SK-N-MC (cell line): ENCODE data around the gene SHB.

Experiments used
- DNase-seq: peaks from one replicate; pipeline ENCODE4 v3.0.0-alpha.2; 2011; ENCODE audit warnings: low read depth, low spot score
- H3K27ac ChIP-seq: fragments of 200-600 bp; sonication (generic); 2 replicates; pipeline ENCODE4 v1.5.1; 2016; ENCODE audit warnings: mixed run types
- H3K36me3 ChIP-seq: fragments of 200-600 bp; sonication (generic); 2 replicates; pipeline ENCODE4 v1.6.1; 2017; ENCODE audit warnings: antibody characterized with exemption, low read length, mixed read lengths; ENCODE audit not compliant: insufficient read depth
- H3K4me3 ChIP-seq: fragments of 200-600 bp; sonication (generic); 2 replicates; pipeline ENCODE4 v1.5.1; 2016
- H3K9ac ChIP-seq: fragments of 200-600 bp; sonication (generic); 2 replicates; pipeline ENCODE4 v1.8.0; 2017; ENCODE audit warnings: mixed run types, mixed read lengths; ENCODE audit not compliant: insufficient read length
- H3K9me3 ChIP-seq: fragments of 200-600 bp; sonication (generic); 2 replicates; pipeline ENCODE4 v1.6.1; 2017; ENCODE audit warnings: low read depth, mild to moderate bottlenecking, antibody characterized with exemption, low read length, moderate library complexity, mixed read lengths
- EZH2 ChIP-seq: fragments of 200-600 bp; sonication (generic); IDR thresholded peaks from one replicate; pipeline ENCODE4 v1.6.1; 2017; ENCODE audit warnings: antibody characterized with exemption
- FOXP2 ChIP-seq: optimal IDR thresholded peaks from 2 replicates; pipeline ENCODE3; 2011; ENCODE audit warnings: mild to moderate bottlenecking, moderate library complexity; ENCODE audit not compliant: insufficient read depth; ENCODE audit errors: extremely low read length, control extremely low read depth
- POLR2AphosphoS5 ChIP-seq: IDR thresholded peaks from 2 replicates; pipeline ENCODE4 v1.6.1; 2012; ENCODE audit warnings: mild to moderate bottlenecking, low read depth, low read length, borderline replicate concordance

The SHB gene

DNA sequence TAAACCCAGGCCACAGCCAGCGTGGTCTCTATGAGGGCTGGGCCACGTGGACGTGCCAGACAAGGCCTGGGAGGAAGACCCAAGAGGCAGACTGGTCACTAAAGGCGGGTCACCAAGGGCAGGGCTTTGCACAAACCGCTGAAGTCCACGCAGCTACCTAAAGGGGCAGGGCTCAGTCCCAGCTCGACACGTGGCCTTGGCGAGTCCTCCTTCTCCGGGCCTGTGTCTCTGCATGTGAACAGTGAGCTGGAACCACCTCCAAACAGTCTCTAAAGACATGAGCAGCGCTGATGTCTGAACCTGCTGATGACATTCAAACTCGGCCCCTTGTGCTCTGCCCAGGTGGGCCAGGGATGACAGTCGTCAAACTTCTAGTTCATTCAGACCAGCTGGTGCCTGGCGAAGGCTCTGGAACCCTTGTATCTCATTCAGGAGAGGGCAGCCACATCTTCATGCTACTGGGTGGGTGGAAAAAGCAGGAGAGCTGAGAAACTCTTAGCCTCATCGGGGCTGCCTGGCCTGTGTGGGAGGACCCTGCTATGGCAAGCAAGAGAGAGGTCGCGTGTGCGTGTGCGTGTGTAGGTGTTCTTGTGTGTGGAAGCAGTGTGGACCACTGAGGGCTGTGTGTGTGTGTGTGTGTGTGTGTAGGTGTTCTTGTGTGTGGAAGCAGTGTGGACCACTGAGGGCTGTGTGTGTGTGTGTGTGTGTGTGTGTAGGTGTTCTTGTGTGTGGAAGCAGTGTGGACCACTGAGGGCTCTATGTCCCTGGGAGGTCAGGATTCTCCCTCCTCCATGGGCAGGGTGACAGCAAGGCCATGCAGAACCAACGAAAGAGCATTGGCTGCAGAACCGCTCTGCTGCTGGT lies 151.0 kb downstream of the SHB start:
- Histone ChIP-seq H3K9me3 (no peaks in the 10 kb centered on the region), H3K36me3 (peaks cover 14% of the 10 kb centered on the region; the same call in 1 of the 2 replicates), H3K9ac (no peak overlapping the region), H3K4me3 (no peak overlapping the region), H3K27ac (no peak overlapping the region)
- no peak for DNase-seq
- TF ChIP-seq EZH2, result no peak
- no peak for TF ChIP-seq FOXP2
- TF ChIP-seq POLR2AphosphoS5, result no peak

DNA sequence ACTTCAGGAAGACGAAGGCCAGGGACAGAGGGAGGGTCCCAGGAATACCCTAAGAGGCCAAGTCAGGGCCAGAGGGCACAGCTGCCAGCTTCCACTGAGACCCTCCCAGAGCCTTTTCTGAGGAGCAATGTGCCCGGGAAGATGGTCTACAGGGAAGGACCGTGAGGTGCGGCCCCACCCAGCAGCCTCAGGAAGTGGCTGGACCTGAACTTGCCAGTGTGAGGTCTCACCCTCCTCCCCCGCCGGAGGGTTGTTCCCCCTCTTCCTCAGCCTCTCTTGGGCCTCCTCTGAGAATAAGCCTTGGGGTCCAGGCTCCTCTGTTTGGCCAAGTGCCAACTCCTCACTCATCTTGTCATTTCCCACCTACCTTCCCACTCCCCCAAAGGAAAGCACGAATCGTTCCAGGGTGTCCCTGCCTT lies 151.7 kb downstream of the SHB start:
- no peak overlapping the region for H3K9ac ChIP-seq
- no peak for DNase-seq
- H3K4me3 ChIP-seq, result no peak overlapping the region
- TF ChIP-seq EZH2 (no peak), FOXP2 (no peak)
- peaks cover 14% of the 10 kb centered on the region; the same call in 1 of the 2 replicates for H3K36me3 ChIP-seq
- no peaks in the 10 kb centered on the region for H3K9me3 ChIP-seq
- no peak overlapping the region for H3K27ac ChIP-seq

DNA sequence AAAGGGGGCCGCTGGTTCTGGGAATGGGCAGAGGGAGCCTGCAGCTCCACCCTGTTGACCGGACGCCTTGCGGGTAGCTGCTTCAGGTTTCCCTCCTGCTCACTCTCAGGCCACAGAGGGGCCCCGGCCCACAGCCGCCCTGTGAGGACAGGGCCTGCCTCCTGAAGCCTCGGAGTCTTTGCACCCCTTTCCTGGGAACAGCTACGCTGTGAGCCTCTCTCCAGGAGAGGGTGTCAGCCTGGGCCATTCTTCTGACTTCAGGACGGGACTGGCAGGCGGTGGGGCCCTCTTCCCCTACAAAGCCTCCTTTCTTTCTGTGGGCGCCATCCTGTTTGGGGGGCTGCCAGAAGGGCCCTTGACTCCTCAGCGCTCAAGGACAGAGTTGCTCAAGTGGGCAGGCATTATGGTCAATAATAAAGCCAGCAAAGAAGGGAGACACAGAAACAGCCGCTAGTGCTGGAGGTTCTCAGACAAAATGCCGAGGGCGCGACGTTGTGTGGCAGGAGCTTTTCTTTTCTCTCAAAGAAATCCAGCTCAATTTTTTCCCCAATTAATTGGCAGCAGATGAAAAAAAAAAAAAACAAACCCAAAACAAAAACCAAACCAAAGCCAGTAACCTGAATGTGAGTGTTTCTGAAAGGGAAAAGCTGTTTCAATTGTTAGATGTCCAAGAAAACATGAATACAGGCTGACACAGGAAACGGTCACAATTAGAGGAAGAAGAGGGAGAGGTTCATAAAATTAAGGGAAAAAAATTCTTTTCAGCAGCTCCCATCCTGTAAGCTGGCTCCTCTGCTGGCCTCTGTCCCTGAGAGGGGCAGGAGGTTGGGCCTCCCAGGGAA lies 152.3 kb downstream of the SHB start:
- Histone ChIP-seq H3K4me3 (no peak overlapping the region), H3K9ac (no peak overlapping the region), H3K36me3 (peaks cover 14% of the 10 kb centered on the region; the same call in 1 of the 2 replicates), H3K27ac (0 out of 2 replicates have a peak overlapping the region, but pooled peaks have one; percentile 57), H3K9me3 (no peaks in the 10 kb centered on the region)
- DNase-seq, result no peak
- no peak for TF ChIP-seq EZH2
- TF ChIP-seq FOXP2, result no peak
- no peak for TF ChIP-seq POLR2AphosphoS5

DNA sequence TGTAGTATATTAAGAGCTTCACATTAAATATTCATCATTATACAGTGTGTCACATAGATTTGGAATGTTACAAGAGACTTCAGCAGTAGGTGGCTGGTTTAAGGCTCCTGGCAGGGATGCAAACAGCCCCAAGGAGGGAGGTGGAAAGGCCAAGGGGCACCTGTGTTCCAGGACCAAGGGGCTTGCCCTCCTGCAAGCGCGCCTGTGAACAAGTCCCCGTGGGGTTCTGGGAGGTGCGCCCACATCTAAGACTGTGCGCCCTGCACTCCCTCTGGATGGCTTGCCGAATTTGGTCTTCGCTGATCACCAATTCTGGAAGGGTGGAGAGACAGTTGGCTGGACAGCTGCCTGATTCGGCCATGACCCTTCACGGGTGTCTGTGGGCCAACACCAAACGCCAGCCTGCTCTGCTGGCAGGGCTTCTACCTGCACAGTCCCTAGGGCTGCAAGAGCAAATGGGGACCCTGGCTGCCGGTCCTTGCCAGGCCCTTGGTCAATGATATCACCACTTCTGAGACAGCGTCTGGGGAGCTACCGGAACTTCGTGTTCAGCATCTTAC lies 153.0 kb downstream of the SHB start:
- Histone ChIP-seq H3K9ac (no peak overlapping the region), H3K36me3 (peaks cover 14% of the 10 kb centered on the region; the same call in 1 of the 2 replicates), H3K27ac (no peak overlapping the region), H3K9me3 (no peaks in the 10 kb centered on the region), H3K4me3 (no peak overlapping the region)
- DNase-seq, result no peak
- no peak for TF ChIP-seq EZH2
- TF ChIP-seq POLR2AphosphoS5, result no peak
- no peak for TF ChIP-seq FOXP2

DNA sequence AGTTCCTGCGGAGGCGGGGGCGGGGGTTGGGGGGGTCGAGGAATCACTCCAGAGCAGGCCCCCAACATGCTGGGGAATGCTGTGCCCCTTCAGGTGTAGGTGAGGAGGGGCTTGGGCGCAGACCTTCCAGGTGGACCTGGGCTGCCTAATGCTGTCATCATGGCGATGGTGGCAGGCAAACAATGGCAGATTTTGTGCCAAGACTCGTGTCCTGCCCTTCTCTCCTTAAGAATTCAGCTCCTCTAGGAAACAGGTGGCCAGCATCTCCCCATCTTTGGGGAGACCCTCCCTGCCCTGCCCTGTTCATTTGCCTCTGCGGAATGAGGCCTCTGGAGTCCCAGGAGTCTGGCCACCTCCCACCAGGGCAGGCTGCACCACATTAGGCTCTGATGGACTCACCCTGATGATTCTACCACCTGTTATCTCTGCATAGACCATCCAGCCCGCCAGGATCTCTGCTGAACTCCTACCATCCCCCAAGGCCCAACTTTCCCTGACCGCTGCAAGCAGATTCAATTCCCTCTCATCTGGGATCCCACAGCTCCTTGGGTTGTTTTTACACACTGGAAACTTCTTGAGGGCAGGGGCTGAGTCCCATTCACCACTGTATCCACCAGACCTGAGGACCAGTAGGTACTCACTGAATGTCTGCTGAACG lies 154.2 kb downstream of the SHB start:
- Histone ChIP-seq H3K27ac (no peak overlapping the region), H3K4me3 (no peak overlapping the region), H3K36me3 (peaks cover 10% of the 10 kb centered on the region; the same call in 1 of the 2 replicates), H3K9me3 (no peaks in the 10 kb centered on the region), H3K9ac (no peak overlapping the region)
- TF ChIP-seq EZH2 (no peak), POLR2AphosphoS5 (no peak), FOXP2 (no peak)
- no peak for DNase-seq

DNA sequence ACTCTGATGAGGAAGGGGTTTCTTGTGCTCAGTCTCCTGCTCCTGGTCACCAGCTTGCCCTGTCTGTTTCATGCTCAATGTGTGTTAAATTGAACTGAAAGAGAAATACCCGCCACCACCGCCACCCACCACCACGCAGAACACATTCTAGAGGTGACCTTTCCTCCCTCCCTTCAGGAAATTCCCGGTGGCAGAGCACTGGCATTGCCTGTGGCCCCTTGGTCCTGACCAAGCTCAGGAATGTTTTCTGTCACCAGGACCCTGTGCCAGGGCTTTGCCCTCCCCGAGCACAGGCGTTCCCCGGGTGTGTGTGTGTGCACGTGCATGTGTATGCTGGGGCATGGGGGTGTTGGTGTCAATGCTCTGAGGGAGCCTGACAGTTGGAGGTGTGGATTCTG lies 154.9 kb downstream of the SHB start:
- H3K36me3 ChIP-seq, result peaks cover 7% of the 10 kb centered on the region; the same call in 1 of the 2 replicates
- no peak overlapping the region for H3K4me3 ChIP-seq
- TF ChIP-seq EZH2, result no peak
- no peak for TF ChIP-seq POLR2AphosphoS5
- TF ChIP-seq FOXP2, result no peak
- no peak overlapping the region for H3K27ac ChIP-seq
- H3K9ac ChIP-seq, result no peak overlapping the region
- no peak for DNase-seq
- H3K9me3 ChIP-seq, result no peaks in the 10 kb centered on the region

DNA sequence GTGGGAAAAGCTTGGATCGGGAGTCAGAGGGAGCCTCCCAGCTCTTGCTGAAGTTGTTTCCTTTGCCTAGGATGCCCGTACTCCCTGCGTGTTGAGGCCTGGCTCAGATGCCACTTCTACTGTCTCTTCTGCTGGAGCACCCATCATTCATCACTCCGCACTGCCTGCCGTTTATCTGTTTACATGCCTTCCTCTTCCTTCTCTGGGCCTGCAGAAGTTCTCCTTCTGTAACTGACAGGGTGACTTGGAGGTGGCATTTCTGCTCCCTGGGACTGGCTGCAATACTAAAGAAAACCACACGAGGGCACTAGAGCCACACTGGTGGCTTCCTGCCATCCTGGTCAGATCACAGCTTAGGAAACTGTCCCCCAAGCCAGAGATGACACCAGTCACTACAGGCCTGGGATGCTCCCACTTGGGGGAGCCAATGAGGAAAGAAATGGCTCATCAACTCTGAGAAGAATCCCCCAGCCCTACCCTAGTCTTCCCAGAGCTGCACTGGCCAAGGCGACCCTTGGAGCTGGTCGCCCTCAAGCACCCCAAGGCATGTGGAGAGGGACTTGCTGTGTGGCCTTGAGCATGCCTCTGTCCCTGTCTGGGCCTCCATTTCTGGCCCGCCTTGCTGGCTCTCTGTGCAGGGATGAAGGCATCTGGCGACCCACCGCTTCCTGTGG lies 155.4 kb downstream of the SHB start:
- Histone ChIP-seq H3K27ac (no peak overlapping the region), H3K9ac (no peak overlapping the region), H3K4me3 (no peak overlapping the region), H3K36me3 (peaks cover 7% of the 10 kb centered on the region; the same call in 1 of the 2 replicates), H3K9me3 (no peaks in the 10 kb centered on the region)
- DNase-seq, result peak; percentile 47
- TF ChIP-seq EZH2 (no peak), POLR2AphosphoS5 (peak; percentile 36), FOXP2 (no peak)
